Measurements from ENCODE around the gene AP5Z1.

The AP5Z1 gene

DNA sequence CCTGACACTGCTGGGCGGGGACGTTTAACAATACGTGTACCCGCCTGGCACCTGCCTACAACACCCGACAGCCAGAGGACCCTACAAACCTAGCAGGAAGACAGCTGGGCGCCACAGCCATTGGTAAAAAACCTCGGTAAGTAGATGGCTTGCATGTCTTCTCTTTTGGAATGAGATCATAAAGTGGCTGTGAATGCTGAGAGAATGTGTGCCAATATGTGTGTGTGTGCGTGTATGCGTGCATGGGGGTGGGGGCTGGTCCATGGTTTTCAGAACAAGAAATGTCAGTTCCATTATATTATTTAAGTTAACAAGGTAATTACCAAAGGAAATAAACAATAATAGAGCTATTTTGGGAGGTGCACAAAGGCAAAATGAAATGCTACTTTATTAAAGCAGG, 47.3 kb downstream of the AP5Z1 start:
- DNase-seq (ENCODE audit: low spot score) = no peak

- no peak for DNase-seq (ENCODE audit: low spot score)
Measured at GRCh38 chr7:4823441-4824119, 48.2 kb downstream of the AP5Z1 start.

DNA sequence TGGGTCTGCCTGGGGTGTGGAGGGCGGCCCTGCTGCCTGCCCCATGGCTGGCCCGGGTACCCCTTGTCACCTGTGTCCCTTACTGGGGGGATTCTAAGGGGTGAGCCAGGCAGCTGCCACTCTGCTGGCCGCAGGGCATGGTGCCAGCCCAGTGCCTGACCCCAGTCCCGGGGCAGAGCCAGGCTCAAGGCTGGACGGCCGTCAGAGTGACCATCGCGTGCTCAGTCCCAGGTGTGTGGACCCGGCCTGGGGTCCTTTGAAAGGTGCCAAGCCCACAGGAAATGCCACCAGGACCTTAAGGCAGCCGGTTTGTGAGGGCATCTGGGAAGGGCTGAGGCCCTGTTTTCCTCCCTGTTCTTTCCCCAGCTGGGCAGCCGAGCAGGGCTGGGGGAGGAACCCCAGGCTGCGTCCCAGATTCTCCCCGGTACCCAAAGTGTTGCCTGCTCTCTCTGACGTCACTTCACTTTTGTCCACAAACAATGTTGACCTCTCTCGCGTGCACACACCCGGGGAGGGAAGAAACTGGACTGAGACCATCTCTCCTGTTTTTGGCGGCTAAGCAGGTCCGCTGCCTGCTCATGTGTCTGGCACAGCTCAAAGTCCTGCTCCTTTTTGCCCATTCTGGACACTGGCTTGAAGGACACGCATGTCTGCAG, 48.8 kb downstream of the AP5Z1 start:
- no peak for DNase-seq (ENCODE audit: low spot score)

DNA sequence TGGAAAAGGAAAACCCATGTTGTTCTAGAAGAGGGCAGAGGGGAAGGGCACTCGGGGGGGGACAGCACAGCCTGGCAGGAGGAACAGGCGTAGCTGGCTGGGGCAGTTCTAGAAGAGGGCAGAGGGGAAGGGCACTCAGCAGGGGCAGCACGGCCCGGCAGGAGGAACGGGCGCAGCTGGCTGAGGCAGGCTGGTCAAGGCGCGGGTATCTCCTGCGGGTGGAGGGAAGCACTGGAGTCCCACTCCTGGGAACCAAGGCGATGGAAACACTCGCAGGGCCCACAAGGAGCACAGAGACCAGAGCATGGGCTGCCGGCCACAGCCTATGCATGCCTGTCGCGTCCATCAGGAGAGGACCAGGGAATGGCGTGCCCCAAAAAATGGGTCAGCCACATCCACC, 49.7 kb downstream of the AP5Z1 start:
- DNase-seq (ENCODE audit: low spot score) = no peak

GRCh38 chr7:4828720-4829383, 53.4 kb downstream of the AP5Z1 start:
- no peak for DNase-seq (ENCODE audit: low spot score)

GRCh38 chr7:4830176-4830575, 54.8 kb downstream of the AP5Z1 start:
- peak; percentile 86 for DNase-seq (ENCODE audit: low spot score)

- no peak for DNase-seq (ENCODE audit: low spot score)
Measured at GRCh38 chr7:4831723-4832495, 56.5 kb downstream of the AP5Z1 start.

- DNase-seq (ENCODE audit: low spot score) = no peak
Measured at GRCh38 chr7:4832711-4833110, 57.3 kb downstream of the AP5Z1 start.

GRCh38 chr7:4833176-4833575, 57.8 kb downstream of the AP5Z1 start:
- DNase-seq (ENCODE audit: low spot score) = no peak

- no peak for DNase-seq (ENCODE audit: low spot score)
Measured at GRCh38 chr7:4833691-4834600, 58.5 kb downstream of the AP5Z1 start.

GRCh38 chr7:4834601-4835397, 59.4 kb downstream of the AP5Z1 start:
- no peak for DNase-seq (ENCODE audit: low spot score)

GRCh38 chr7:4835398-4836205, 60.2 kb downstream of the AP5Z1 start:
- DNase-seq (ENCODE audit: low spot score) = no peak

- no peak for DNase-seq (ENCODE audit: low spot score)
Measured at GRCh38 chr7:4836206-4836661, 60.8 kb downstream of the AP5Z1 start.

DNA sequence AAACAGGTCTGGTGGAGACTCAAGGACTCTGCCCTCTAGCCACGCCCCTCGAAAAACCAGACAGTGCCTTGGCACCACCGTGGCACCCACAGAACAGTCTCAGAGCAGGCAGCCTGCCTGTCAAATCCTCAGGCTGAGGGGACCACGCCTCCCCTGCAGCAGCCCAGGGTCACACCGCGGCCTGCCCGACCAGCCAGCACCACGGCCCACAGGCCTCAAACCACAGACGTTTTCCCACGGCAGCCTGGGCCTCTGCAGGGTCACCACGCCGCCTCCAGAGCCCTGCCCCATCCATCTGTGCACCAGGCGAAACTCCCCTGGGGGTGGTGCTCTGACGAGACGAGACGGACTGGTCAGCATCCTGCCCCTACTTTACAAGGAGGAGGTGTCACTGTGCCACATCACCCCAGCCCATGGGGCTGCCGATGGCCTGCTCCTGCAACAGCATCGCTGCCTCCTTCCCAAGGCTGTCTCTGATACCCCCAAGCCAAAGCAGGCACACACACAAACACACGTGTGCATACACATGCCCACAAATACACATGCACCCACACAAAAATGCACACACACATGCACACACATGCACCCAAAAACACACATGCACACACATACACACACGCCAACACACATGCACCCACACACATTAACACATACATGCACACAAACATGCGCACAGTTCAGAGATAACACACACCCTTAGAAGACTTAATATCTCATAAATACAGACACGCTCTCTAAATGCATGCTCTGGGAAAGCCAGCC, 61.8 kb downstream of the AP5Z1 start:
- no peak for DNase-seq (ENCODE audit: low spot score)

DNA sequence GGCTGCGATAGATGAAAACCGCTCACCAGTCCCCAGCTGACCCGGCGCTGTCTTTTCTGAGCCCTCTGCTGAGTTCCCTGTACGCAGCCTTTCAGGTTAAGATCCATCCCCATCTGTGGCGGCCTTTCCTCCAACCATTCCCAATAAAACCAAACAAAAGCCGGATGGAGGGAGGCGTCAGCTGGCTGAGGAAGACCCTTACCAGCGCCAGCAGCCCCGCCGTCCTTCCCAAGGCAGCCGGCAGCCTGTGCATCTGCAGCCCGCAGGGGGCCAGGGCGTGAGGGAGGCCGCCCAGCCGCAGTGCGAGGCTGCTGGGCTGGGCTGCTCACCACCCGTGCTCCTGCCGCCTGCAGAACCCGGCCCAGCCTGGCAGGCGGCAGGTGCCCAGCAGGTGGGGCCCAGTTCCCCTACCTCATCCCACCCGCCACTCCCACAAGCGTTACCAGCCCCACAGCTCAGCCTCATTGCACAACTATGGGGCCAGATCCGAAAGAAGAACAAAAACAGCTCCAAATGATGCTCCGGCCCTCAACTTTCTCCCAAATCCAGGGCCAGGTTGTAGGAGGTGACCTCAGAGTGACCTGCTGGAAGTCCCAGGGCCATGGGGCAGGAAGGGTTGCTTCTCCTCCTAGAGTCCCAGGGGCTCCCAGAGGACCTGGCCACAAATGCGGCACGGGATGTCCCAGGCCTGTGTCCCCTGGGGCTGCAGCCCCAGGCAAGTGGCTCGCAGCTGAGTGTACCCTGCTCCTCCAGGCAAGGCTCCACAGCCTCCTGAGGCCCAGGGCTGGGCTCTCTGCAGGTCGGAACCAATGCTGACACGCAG, 62.6 kb downstream of the AP5Z1 start:
- DNase-seq (ENCODE audit: low spot score) = no peak

DNA sequence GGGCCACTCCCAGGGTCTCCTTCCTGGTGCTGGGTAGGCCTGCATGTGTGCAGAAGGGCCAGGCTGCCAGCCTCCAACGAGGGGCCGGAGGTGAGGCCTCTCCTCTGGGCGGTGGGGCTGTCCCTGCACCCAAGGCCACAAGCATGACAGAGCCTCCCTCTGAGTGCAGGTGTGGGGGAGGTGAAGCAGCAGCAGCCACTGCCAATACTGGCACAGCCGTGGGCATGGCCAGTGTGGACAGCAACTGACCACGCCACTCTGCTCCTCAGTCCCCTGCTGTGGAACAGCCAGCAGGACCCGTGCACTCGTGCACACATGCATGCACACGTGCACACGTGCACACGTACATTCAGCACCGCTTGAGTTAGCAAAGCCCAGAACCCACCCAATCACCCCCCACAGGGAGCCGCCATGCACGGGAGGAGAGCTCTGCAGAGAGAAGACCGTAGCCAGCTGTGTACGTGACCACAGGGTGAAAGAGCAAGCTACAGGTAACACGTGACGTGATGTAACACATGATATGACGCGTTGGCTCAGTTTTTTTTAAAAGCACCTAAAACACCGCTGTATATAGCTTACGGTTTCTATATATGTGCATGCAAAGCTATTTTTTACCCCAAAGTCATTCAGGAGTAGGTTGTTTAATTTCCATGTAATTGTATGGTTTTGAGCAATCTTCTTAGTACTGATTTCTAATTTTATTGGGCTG, 63.4 kb downstream of the AP5Z1 start:
- DNase-seq (ENCODE audit: low spot score) = no peak

DNA sequence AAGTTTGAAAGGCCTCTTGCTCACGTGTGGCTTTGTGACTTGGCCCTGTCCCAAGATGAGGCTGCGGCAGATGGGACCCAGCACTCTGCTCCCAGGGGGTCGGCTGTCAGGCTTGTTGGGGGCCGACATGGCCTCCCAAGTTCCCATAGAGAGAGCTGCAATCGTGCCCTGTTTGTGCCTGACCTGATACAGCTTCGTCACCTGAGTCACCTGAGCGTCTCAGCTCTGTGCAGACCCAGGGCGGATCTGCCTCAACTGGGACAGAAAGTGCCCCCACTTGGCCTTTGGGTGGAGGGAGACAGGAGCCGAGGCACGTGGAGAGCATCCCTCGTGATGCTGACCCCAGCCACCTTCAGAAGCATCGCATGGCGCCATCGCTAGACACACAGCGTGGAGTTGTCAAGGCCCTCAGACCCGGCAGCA, 64.7 kb downstream of the AP5Z1 start:
- DNase-seq (ENCODE audit: low spot score) = no peak

Data from HuH-7.5 (cell line).